ENCODE measurements around the gene INKA2. TPM values are rescaled to one million over a fixed set of nuclear protein-coding genes. Genes with fewer than 3 reads are reported as not detected.
A peak's percentile ranks its signal among the peaks of the same experiment; 100 is the strongest.

INKA2 gene
- polyA plus RNA-seq, 1 donor from 2014 or later: 0.77 TPM

- Histone ChIP-seq H3K79me2 (replicated peaks; ENCODE audit: insufficient read depth, low read length) (no peaks in the 10 kb centered on the region), H3K27me3 (ENCODE audit: insufficient read depth, low read depth, low read length) (peaks cover 3% of the 10 kb centered on the region), H3K9ac (ENCODE audit: low read length) (peak overlapping the region; percentile 73), H3K9me3 (ENCODE audit: low read length) (no peaks in the 10 kb centered on the region), H3F3A (ENCODE audit: insufficient read depth, low read length, poor library complexity, severe bottlenecking) (no peaks in the 10 kb centered on the region), H3K27ac (ENCODE audit: low read length) (peak overlapping the region; percentile 76), H3K9me2 (ENCODE audit: insufficient read depth, low read length) (no peaks in the 10 kb centered on the region), H3K4me2 (ENCODE audit: low read length) (peak overlapping the region; percentile 52), H4K20me1 (ENCODE audit: insufficient read depth) (no peaks in the 10 kb centered on the region), H3K4me3 (ENCODE audit: low read length) (peak overlapping the region; percentile 86), H3K36me3 (ENCODE audit: insufficient read depth, low read length) (no peaks in the 10 kb centered on the region), H2AFZ (ENCODE audit: low read depth, low read length) (peak overlapping the region; percentile 62)
- TF ChIP-seq EP300 (conservative IDR thresholded peaks at IDR 0.05; ENCODE audit: poor library complexity, severe bottlenecking) (no peak), CTCF (IDR thresholded peaks at IDR 0.05; ENCODE audit: poor library complexity, severe bottlenecking) (peak; percentile 13)
These were observed 950 bp upstream of the INKA2 start for GRCh38 chr1:111739925-111740765.

DNA sequence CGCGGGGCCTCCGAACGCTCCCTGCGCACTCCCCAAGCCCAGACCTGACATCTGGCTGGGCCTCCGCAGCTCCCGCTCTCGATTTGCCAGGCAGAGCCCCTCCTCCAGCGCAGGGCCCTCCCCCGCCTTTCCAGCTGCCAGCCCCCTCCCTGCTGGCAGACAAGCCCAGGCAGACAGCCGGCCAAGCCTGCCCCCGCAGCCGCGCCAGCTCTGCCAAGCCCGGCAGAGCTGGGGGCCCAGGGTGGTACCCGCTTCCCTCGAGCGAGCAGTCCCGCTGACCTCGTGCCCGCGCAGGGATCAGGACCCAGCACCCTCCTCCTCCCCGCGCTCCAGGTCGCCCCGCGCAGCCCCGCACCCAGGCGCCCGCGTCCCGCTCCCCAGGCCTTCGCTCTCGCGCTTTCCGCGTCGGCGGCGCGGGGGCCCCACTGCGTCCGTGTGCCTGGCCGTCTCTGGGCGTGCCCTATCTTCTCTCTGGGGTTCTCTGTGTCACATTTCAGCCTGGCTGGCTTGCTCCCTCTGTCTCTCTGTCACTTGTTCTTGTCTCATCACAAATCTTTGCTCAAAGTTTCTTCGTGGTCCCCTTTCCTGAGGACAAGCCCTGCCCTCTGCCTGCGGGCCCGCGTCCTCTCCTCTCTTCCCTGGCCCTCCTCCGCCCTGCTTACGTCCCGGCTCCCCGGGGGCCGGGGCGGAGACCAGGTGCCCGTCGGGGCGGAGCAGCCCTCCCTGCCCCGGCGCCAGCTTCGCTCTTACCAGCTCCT, 580 bp downstream of the INKA2 start:
- Histone ChIP-seq H3K9ac (ENCODE audit: low read length) (peak overlapping the region; percentile 73), H3K36me3 (ENCODE audit: insufficient read depth, low read length) (no peaks in the 10 kb centered on the region), H3K27ac (ENCODE audit: low read length) (peak overlapping the region; percentile 76), H3F3A (ENCODE audit: insufficient read depth, low read length, poor library complexity, severe bottlenecking) (no peaks in the 10 kb centered on the region), H3K4me3 (ENCODE audit: low read length) (peak overlapping the region; percentile 86), H4K20me1 (ENCODE audit: insufficient read depth) (no peaks in the 10 kb centered on the region), H3K9me3 (ENCODE audit: low read length) (no peaks in the 10 kb centered on the region), H2AFZ (ENCODE audit: low read depth, low read length) (peak overlapping the region; percentile 62), H3K27me3 (ENCODE audit: insufficient read depth, low read depth, low read length) (peaks cover 3% of the 10 kb centered on the region), H3K79me2 (replicated peaks; ENCODE audit: insufficient read depth, low read length) (no peaks in the 10 kb centered on the region), H3K4me2 (ENCODE audit: low read length) (peak overlapping the region; percentile 52), H3K9me2 (ENCODE audit: insufficient read depth, low read length) (no peaks in the 10 kb centered on the region)
- no peak for TF ChIP-seq POLR2AphosphoS5 (IDR thresholded peaks at IDR 0.05)
- no peak for TF ChIP-seq SMC3 (conservative IDR thresholded peaks at IDR 0.05; ENCODE audit: poor library complexity)
- TF ChIP-seq CTCF (IDR thresholded peaks at IDR 0.05; ENCODE audit: poor library complexity, severe bottlenecking): no peak
- TF ChIP-seq, protein P1, sequence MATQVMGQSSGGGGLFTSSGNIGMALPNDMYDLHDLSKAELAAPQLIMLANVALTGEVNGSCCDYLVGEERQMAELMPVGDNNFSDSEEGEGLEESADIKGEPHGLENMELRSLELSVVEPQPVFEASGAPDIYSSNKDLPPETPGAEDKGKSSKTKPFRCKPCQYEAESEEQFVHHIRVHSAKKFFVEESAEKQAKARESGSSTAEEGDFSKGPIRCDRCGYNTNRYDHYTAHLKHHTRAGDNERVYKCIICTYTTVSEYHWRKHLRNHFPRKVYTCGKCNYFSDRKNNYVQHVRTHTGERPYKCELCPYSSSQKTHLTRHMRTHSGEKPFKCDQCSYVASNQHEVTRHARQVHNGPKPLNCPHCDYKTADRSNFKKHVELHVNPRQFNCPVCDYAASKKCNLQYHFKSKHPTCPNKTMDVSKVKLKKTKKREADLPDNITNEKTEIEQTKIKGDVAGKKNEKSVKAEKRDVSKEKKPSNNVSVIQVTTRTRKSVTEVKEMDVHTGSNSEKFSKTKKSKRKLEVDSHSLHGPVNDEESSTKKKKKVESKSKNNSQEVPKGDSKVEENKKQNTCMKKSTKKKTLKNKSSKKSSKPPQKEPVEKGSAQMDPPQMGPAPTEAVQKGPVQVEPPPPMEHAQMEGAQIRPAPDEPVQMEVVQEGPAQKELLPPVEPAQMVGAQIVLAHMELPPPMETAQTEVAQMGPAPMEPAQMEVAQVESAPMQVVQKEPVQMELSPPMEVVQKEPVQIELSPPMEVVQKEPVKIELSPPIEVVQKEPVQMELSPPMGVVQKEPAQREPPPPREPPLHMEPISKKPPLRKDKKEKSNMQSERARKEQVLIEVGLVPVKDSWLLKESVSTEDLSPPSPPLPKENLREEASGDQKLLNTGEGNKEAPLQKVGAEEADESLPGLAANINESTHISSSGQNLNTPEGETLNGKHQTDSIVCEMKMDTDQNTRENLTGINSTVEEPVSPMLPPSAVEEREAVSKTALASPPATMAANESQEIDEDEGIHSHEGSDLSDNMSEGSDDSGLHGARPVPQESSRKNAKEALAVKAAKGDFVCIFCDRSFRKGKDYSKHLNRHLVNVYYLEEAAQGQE (IDR thresholded peaks at IDR 0.05; ENCODE audit: borderline replicate concordance): no peak
- no peak for TF ChIP-seq EZH2 (IDR thresholded peaks at IDR 0.05; ENCODE audit: borderline replicate concordance, insufficient read depth, low read length, poor library complexity, severe bottlenecking)
- TF ChIP-seq TAF1 (IDR thresholded peaks at IDR 0.05; ENCODE audit: low read depth): no peak
- no peak for TF ChIP-seq MXI1 (conservative IDR thresholded peaks at IDR 0.05; ENCODE audit: poor library complexity, severe bottlenecking)

Data from neural cell (in vitro differentiated cells).